Stimulated activated CD4-positive, alpha-beta T cell treated with anti-CD3 and anti-CD28 coated beads, Interleukin-12 subunit alpha, Interleukin-12 subunit beta, amount 100 ng/mL, for 24 hours (primary cell): ENCODE measurements around the gene HSPBP1.

Experiments
- DNase-seq, 2 experiments: peaks; one replicate each; pipeline ENCODE4 v3.0.0-alpha.2; 2020; ENCODE audit warnings: low read depth in 2 of 2

Gene HSPBP1

GRCh38 chr19:55275851-55276719 lies 3.8 kb downstream of the HSPBP1 start:
- no peak for DNase-seq

GRCh38 chr19:55273978-55274707 lies 5.8 kb downstream of the HSPBP1 start:
- no peak for DNase-seq

GRCh38 chr19:55272142-55272541 lies 7.8 kb downstream of the HSPBP1 start:
- no peak for DNase-seq

- DNase-seq: no peak
Observed at GRCh38 chr19:55270172-55270942, 9.6 kb downstream of the HSPBP1 start.

DNA sequence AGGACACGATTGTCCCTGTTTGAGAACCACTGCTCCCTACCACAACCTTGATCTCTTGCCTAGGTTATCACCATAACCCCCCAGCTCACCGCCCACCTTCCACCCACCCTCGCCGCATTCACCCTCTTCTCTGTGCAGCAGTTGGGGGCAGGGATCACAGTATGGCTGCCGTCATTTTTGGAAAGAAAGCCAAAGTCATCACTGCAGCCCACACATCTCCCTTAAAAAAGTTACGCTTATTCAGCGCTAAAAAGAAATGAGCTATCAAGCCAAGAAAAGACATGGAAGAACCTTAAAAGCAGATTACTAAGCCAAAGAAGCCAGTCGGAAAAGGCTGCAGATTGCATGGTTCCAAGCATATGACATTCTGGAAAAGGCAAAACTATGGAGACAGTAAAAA lies 10.6 kb downstream of the HSPBP1 start:
- DNase-seq: no peak

DNA sequence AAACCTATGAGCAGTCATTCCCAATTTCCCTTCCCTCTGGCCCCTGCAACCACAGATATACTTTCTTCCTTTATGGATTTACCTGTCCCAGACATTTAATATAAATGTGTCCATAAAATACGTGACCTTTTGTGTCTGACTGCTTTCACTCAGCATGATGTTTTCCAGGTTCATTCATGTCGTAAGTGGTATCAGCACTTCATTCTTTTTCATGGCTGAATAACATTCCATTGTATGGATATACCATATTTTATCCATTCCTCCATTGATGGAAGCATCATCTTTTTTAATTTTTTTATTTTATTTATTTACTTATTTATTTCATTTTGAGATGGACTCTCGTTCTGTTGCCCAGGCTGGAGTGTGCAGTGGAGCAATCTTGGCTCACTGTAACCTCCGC lies 13.1 kb downstream of the HSPBP1 start:
- no peak for DNase-seq

DNA sequence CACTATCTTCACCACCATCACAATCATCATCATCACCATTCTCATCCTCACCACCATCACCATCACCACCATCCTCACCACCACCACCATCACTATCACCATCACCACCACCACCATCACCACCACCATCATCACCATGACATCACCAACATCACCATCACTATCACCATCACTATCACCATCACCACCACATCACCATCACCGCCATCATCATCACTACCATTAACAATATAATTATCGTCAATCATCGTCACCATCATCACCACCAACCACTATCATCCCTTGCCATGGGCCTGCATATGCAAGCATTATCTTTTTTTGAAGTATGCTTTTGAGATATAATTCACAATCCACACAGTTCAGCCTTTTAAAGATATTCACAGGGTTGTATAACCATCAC lies 13.5 kb downstream of the HSPBP1 start:
- DNase-seq: no peak

DNA sequence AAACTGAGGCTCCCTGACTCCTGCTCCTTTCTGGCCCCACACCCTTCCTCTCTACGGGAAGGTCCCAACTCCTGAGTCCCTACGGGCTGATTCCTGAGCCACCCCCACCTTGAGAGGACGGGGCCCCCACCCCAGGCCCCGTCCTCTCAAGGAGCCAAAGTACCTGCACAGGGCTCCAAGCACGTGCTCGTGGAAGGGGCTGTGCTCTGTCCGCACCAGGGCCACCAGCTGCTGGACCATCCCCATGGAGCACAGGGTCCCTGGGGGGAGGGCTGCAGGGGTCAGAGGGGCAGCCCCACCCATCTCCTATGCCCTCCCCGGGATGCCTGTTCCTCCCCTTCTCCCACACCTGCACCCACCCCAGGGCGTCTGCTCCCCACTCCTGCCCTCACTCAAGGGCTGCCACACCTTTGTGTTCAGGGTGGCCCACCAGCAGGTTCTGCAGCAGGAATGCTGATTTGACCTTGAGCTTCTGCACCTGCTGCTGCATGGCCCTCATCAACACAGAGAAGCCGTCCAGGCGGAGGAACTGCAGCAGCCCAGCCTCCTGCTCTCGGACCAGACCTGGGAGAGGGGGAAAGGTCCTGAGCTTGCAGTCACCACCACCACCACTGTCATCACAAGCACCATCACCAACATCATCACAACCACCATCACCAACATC lies 14.1 kb downstream of the HSPBP1 start:
- no peak for DNase-seq

DNA sequence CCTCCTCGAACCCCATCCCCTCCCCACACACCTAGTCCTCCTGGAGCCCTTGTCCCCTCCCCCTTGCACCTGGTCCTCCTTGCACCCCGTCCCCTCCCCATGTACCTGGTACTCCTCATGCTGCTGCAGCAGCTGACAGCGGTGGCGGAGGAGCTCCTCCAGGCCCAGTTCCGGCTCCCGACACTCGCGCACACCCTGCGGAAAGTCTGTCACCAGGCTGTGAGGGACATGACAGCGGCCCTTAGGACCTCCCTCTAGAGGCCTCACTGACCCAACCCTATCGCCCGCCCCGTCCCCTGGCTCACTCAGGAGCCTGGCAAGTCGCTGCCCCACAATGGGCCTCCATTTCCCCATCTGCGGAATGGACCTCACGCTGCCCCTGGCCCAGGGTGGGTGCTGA lies 14.7 kb downstream of the HSPBP1 start:
- no peak for DNase-seq

GRCh38 chr19:55264531-55264930 lies 15.4 kb downstream of the HSPBP1 start:
- no peak for DNase-seq

DNA sequence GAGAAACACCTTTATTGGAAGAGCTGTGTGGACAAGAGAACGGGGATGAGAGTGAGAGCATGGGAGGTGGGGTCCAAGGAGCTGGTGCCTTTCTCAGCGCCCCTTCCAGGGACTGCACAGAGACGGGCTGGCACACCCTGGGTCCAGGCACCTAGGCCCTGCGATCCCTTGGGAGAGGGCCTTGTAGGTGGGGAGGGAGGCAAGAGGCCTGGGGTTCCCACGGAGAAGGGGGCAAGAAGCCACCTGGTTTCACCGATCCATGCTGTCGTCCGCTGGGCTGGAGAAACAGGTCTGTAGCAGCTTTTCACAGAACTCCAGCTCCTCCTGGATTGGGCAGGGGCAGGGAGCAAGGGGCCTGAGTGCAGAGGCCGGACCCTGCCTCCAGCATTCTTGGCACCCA lies 17.6 kb downstream of the HSPBP1 start:
- DNase-seq: no peak

DNA sequence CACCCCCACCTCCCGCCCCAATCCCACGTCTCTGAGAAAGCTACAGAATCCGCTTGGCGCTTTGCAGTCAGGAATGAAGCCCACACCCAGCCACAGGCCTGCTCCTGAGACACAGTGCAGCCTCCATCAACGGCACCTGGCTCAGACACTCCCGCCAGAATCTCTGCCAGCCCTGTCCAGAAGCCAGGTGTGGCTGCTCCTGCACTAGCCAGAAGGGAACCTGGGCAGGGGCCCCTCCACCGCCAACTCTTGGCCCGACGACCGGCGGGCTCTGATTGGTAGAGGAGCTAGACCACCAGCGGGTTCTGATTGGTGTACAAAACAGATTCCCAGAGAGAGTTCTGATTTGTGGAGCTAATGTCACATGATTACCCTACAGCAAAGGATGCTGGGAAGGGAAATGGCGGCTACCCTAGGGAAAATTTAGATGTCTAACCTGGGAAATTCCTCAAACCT lies 18.2 kb downstream of the HSPBP1 start:
- no peak for DNase-seq

- no peak for DNase-seq
Observed at GRCh38 chr19:55259540-55260210, 20.2 kb downstream of the HSPBP1 start.

GRCh38 chr19:55258828-55259539 lies 20.9 kb downstream of the HSPBP1 start, which contains the start of gene PPP6R1:
Gene PPP6R1, minus strand, starts transcription at chr19:55259017. Its CDS starts 11,914 bp downstream, at chr19:55247103.
- peak; percentile 89 to 94 for DNase-seq

DNA sequence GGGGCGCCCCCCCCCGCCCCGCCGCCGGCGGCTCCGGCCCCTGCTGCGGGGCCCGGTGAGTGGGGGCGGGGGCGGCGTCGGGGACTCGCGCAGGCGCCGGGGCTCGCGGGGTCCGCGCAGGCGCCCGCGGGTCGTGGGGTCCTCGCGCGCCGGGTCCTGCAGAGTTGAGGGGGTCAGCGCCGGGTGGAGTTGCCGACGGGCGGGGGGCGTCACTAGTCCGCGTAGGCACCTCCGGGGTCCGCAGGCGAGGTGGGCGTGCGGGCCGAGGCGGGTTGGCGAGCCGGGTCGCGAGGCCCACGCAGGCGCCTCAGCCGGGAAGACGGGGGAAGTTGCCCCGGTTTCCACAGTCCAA lies 21.5 kb downstream of the HSPBP1 start:
- DNase-seq: peak in 1 of 2 experiments; percentile 38

DNA sequence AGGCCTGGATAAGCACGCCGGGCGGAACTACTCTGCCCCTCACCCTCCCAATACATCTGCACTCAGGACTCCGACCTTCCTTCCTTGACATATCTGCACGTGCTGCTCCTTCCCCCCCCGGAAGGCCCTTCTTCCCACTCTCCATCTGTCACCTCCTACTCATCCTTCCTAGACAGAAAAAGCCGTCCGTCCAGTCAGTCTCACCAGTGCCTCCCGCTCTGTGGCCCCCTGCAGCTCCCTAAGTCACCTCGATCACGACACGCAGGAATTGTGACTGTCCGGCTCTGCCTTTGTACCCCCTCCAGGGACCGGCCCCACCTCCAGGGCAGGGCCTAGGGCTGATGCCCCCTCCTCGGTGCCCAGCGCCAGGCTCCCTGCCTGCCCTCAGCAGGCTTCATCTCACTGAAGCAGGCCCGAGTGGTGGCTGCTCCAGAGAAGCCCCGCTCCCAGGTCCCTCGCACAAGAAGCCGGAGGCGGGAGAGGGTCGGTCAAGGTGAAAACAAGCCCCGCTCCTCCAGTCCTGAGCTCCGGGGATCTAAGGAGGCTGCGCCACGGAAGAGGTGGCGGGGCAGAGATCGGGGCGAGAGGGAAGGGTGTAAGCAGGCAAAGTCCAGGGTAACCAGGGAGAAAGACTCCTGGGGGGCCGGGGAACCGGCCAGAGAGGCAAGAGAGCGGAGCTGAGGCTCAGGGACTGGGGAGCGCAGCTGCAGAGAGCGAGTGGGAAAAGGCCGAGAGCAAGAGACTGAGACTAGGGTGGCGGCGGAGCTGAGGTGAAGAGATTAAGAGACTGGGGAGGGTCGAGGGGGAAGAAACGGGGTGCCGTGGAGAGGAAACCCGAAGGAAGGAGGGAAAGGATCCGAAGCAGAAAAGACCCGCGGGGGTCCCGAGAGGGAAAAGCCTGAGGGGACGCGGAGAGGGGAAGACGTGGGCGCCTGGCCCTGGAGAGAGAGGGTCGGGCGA lies 22.2 kb downstream of the HSPBP1 start:
- DNase-seq: peak in 1 of 2 experiments; percentile 30

DNA sequence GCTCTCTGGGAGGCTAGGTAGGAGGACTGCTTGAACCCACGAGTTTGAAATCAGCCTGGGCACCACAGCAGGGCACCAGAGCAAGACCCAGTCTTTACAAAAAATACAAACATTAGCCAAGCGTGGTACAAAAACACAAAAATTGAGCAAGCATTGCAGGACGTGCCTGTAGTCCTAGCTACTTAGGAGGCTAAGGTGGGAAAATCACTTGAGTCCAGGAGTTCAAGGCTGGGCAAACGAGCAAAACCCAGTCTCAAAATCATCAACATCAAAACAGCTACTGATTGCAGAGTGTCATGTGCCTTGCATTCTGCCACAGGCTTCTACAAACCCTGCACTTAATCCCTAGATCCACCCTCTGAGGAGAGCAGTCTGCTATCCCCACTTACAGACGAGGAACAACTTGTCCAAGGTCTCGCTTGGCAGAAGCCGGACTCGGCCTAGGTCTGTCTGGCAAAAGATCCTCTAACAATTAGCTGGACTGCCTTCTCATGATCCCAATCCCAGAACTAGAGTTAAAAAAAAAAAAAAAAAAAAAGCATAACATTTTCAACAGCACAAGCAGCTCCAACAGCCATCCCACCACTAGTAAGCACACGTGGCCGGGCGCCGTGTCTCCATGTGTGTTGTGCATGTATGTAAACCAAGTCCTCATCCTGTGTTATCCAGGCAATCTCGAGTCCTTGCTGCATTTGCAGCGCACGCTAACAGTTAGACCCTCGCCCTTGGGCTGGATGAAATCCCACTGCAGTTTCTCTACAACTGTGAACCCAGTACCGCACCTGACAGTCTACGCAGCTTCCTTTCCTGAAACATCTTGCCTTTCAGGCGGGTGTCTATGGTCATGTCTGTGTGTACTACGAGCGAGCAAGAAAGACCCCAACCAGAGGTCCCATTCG lies 23.1 kb downstream of the HSPBP1 start:
- no peak for DNase-seq
